GM13976 (cell line): Measurements from ENCODE around the gene SLC35F2.

Experiments
- DNase-seq: peaks from one replicate; pipeline ENCODE4 v3.0.0; 2012; ENCODE audit warnings: low spot score
- in situ Hi-C: fragments of 300-500 bp; cut with MboI; formaldehyde crosslinking; loops from one replicate; pipeline ENCODE4 v1.12.0; 2022; ENCODE audit warnings: low sequenced_read_pairs, mixed read lengths, inconsistent platforms; ENCODE audit not compliant: unreplicated experiment
- TF ChIP-seq, protein P1 (sequence below): IDR thresholded peaks from 2 replicates; pipeline ENCODE4 v1.5.1; 2012; ENCODE audit warnings: borderline replicate concordance, mild to moderate bottlenecking; ENCODE audit not compliant: insufficient read depth; ENCODE audit errors: extremely low read depth, missing control alignments, control extremely low read depth

Gene SLC35F2

DNA sequence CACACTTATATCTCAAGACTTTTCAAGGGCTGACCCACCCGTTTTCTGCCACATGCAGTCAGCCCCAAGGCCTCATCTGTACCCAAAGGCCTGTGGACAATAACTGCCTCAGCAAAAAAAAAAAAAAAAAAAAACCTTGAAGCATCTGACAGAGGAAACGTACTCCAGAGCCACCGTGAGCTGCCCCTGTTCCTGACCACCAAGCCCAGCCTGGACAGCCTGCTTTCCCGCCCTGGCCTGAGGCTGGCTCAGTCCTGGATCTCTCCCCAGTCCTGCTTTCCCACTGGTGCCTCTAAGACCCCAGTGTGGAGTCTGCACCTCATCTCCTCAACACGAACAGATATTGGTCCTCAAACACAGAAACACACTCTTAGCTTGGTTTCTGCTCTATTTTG lies 66.5 kb downstream of the SLC35F2 start:
- DNase-seq: no peak
- in situ Hi-C loops: no loop called here
- TF ChIP-seq, protein P1, sequence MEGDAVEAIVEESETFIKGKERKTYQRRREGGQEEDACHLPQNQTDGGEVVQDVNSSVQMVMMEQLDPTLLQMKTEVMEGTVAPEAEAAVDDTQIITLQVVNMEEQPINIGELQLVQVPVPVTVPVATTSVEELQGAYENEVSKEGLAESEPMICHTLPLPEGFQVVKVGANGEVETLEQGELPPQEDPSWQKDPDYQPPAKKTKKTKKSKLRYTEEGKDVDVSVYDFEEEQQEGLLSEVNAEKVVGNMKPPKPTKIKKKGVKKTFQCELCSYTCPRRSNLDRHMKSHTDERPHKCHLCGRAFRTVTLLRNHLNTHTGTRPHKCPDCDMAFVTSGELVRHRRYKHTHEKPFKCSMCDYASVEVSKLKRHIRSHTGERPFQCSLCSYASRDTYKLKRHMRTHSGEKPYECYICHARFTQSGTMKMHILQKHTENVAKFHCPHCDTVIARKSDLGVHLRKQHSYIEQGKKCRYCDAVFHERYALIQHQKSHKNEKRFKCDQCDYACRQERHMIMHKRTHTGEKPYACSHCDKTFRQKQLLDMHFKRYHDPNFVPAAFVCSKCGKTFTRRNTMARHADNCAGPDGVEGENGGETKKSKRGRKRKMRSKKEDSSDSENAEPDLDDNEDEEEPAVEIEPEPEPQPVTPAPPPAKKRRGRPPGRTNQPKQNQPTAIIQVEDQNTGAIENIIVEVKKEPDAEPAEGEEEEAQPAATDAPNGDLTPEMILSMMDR: no peak

DNA sequence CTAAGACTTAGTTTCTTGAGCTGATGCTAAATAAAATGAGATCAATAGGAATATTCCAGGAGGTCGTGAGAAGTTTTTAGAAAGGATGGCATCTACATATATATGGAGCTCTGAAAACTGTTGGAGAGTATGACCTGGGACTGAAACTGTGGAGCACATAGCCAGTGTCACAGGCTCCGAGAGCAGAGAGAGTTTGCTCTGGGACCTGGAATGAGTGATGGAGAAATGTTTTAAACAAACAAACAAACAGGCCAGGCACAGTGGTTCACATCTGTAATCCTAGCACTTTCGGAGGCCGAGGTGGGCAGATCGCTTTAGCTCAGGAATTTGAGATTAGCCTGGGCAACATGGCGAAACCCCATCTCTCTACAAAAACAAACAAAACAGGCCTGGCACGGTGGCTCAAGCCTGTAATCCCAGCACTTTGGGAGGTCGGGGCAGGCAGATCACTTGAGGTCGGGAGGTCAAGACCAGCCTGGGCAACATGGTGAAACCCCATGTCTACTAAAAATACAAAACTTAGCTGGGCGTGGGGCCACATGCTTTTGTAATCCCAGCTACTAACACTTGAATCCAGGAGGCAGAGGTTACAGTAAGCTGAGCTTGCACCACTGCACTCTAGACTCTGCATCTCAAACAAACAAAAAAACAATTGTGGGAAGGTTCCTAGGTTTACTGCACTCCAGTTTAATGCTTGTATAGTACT lies 67.1 kb downstream of the SLC35F2 start:
- TF ChIP-seq, protein P1: no peak
- DNase-seq: no peak
- in situ Hi-C loops: no loop called here

DNA sequence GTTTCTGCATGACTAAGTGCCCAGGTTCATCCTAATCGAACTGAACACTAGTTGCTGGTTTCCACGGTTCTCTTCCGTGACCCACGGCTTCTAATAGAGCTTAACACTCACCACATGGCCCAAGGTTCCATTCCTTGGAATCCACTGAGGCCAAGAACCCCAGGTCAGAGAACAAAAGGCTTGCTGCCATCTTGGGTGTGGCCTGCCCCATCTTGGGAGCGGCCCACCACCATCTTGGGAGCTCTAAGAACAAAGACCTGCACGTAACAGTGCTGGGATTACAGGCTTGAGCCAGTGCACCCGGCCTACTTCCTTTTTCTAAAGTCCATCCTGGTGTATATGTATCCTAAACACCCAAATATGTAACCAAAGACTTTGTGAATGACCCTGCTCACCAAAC lies 68.8 kb downstream of the SLC35F2 start:
- TF ChIP-seq, protein P1: no peak
- DNase-seq: no peak
- in situ Hi-C loops: no loop called here

DNA sequence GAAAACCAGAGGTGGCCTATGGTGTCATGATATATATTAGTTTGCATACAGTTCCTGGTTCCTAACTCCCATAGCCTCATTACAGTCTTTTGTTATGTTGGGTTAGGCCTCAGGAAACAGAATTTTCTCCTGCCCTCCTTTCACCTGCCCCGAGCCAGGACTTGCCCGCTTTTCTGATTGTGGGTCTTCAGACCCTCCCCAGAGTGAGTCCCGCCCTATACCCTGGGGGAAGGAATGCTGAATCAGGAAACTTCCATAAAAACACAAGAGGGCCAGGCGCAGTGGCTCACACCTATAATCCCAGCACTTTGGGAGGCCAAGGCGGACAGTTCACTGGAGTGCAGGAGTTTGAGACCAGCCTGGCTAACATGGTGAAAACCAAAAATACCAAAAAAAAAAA lies 70.9 kb downstream of the SLC35F2 start:
- no peak for DNase-seq
- in situ Hi-C loops: no loop called here
- TF ChIP-seq, protein P1: no peak

DNA sequence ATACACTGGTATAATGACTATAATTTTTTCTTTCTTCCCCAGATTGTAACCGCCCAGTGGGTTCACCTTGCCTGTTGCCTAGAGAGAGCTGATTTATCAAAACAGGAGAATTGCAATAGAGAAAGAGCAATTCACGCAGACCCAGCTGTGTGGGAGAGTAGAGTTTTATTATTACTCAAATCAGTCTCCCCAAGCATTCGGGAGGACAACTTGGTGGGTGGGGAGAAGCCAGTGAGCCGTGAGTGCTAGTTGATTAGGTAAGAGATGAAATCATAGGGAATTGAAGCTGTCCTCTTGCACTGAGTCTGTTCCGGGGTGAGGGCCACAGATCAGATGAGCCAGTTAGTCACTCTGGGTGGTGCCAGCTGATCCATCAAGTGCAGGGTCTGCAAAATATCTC lies 73.2 kb downstream of the SLC35F2 start:
- TF ChIP-seq, protein P1: no peak
- DNase-seq: peak; percentile 34
- in situ Hi-C loops: no loop called here

DNA sequence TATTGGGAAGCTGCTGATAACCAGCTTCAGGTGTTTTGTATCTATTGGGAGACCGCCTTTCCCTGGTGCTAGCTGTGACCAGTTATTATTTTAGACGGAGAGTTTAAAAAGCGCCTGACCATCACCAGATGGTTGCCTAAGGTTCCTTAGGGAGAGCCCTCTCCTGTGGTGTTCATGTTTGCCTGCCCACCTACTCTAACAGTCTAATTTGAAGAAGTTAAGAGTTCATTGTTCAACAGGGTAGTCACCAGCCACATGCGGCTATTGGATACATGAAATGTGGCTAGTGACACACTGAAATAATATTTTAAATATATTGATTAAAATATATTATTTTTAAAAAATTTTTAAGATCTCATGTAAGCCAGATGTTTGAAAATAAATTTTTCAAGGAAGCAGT lies 75.5 kb downstream of the SLC35F2 start:
- in situ Hi-C loops: no loop called here
- DNase-seq: no peak
- TF ChIP-seq, protein P1: no peak
